ENCODE data around the gene GNG8. TPM values are rescaled to one million over a fixed set of nuclear protein-coding genes. Genes with fewer than 3 reads are reported as not detected.

The GNG8 gene
- total RNA-seq, 2 experiments from 2014 or later = not detected

GRCh38 chr19:46605356-46605821 is 30.6 kb downstream of the GNG8 start:
- CTCF ChIA-PET = interaction anchor here (1.7 to 1.8 kb wide), 2 partner anchors 9 to 57 kb away, joined by 4 to 5 read pairs; no protein-coding TSS in a partner anchor
- H3K4me3 Mint-ChIP-seq = peak overlapping the region; percentile 42
- no peak for ATAC-seq (ENCODE audit: poor library complexity)
- H3K27me3 Mint-ChIP-seq = no peaks in the 10 kb centered on the region
- H3K36me3 ChIP-seq (ENCODE audit: insufficient read depth, low read length) = peaks cover 56% of the 10 kb centered on the region
- no peak for TF ChIP-seq CTCF (IDR thresholded peaks at IDR 0.05)
- DNase-seq = peak in 1 of 14 experiments; percentile 12
- peaks cover 69% of the 10 kb centered on the region for H3K4me1 Mint-ChIP-seq (ENCODE audit: low read depth)
- H3K27ac Mint-ChIP-seq = peak overlapping the region; percentile 55
- H3K27ac ChIP-seq (ENCODE audit: low read depth in 1 of 2, low read length in 2 of 2) = no peak overlapping the region
- no peaks in the 10 kb centered on the region for H3K9me3 Mint-ChIP-seq
- no peaks in the 10 kb centered on the region for H3K27me3 ChIP-seq (ENCODE audit: control insufficient read depth in 1 of 2, insufficient read depth in 2 of 2, low read length in 2 of 2)
- no peaks in the 10 kb centered on the region for H3K9me3 ChIP-seq (ENCODE audit: control insufficient read depth in 1 of 2, insufficient read depth in 1 of 2, low read length in 2 of 2)
- H3K4me1 ChIP-seq (ENCODE audit: insufficient read depth, low read length) = peaks cover 64% of the 10 kb centered on the region
- peaks cover 72% of the 10 kb centered on the region for H3K36me3 Mint-ChIP-seq (ENCODE audit: low read depth)
- intact Hi-C loops (cut with DNase I, micrococcal nuclease) = loop anchor here in 1 of 2 experiments (10.0 kb wide), 2 partner anchors 429 to 669 kb away; partner anchors contain the start of gene INAFM1
- POLR2A ChIA-PET = interaction anchor here (1.2 to 1.3 kb wide), 3 partner anchors 9 to 56 kb away, joined by 3 to 4 read pairs (median 4); partner anchors contain the start of gene DACT3
- no peak overlapping the region for H3K4me3 ChIP-seq (ENCODE audit: low read length)

GRCh38 chr19:46604781-46605355 is 31.1 kb downstream of the GNG8 start:
- Mint-ChIP-seq H3K4me3 (peak overlapping the region; percentile 42), H3K27me3 (no peaks in the 10 kb centered on the region), H3K9me3 (no peaks in the 10 kb centered on the region), H3K4me1 (ENCODE audit: low read depth) (peaks cover 69% of the 10 kb centered on the region), H3K27ac (peak overlapping the region; percentile 55), H3K36me3 (ENCODE audit: low read depth) (peaks cover 69% of the 10 kb centered on the region)
- ATAC-seq (ENCODE audit: poor library complexity) = no peak
- Histone ChIP-seq H3K4me1 (ENCODE audit: insufficient read depth, low read length) (peaks cover 64% of the 10 kb centered on the region), H3K9me3 (ENCODE audit: control insufficient read depth in 1 of 2, insufficient read depth in 1 of 2, low read length in 2 of 2) (no peaks in the 10 kb centered on the region), H3K27ac (ENCODE audit: low read depth in 1 of 2, low read length in 2 of 2) (no peak overlapping the region), H3K4me3 (ENCODE audit: low read length) (no peak overlapping the region), H3K36me3 (ENCODE audit: insufficient read depth, low read length) (peaks cover 50% of the 10 kb centered on the region), H3K27me3 (ENCODE audit: control insufficient read depth in 1 of 2, insufficient read depth in 2 of 2, low read length in 2 of 2) (no peaks in the 10 kb centered on the region)
- DNase-seq = no peak
- ChIA-PET CTCF (interaction anchor here (1.7 kb wide), 1 partner anchor 9 kb away, joined by 4 read pairs; no protein-coding TSS in a partner anchor), POLR2A (interaction anchor here (1.2 to 1.3 kb wide), 2 partner anchors 9 to 57 kb away, joined by 3 to 4 read pairs; partner anchors contain the start of gene DACT3)
- intact Hi-C loops (cut with DNase I, micrococcal nuclease) = loop anchor here in 1 of 2 experiments (5.0 to 10.0 kb wide), 4 partner anchors 142 to 670 kb away; partner anchors contain the start of genes AP2S1, FKRP, INAFM1 and STRN4
- no peak for TF ChIP-seq CTCF (IDR thresholded peaks at IDR 0.05)

- H3K4me1 ChIP-seq (ENCODE audit: insufficient read depth, low read length) = peaks cover 58% of the 10 kb centered on the region
- DNase-seq (peak in 1 of 14 experiments; percentile 20), ATAC-seq (ENCODE audit: poor library complexity) (no peak)
- ChIA-PET CTCF (interaction anchor here (1.7 to 4.4 kb wide), 2 partner anchors 10 to 58 kb away, joined by 4 to 33 read pairs; partner anchors contain the start of gene DACT3), POLR2A (interaction anchor here (1.4 to 5.0 kb wide), 2 partner anchors 9 to 13 kb away, joined by 4 to 215 read pairs; no protein-coding TSS in a partner anchor)
- Mint-ChIP-seq H3K9me3 (no peaks in the 10 kb centered on the region), H3K27me3 (no peaks in the 10 kb centered on the region), H3K4me1 (ENCODE audit: low read depth) (peaks cover 61% of the 10 kb centered on the region), H3K27ac (peak overlapping the region; percentile 100), H3K36me3 (ENCODE audit: low read depth) (peaks cover 58% of the 10 kb centered on the region), H3K4me3 (peak overlapping the region; percentile 95)
- no peak overlapping the region for H3K4me3 ChIP-seq (ENCODE audit: low read length)
- H3K27me3 ChIP-seq (ENCODE audit: control insufficient read depth in 1 of 2, insufficient read depth in 2 of 2, low read length in 2 of 2) = no peaks in the 10 kb centered on the region
- TF ChIP-seq CTCF (IDR thresholded peaks at IDR 0.05) = no peak
- H3K9me3 ChIP-seq (ENCODE audit: control insufficient read depth in 1 of 2, insufficient read depth in 1 of 2, low read length in 2 of 2) = no peaks in the 10 kb centered on the region
- intact Hi-C loops (cut with DNase I, micrococcal nuclease) = loop anchor here in 1 of 2 experiments (5.0 to 10.0 kb wide), 4 partner anchors 144 to 671 kb away; partner anchors contain the start of genes AP2S1, FKRP, INAFM1 and STRN4
- peaks cover 40% of the 10 kb centered on the region for H3K36me3 ChIP-seq (ENCODE audit: insufficient read depth, low read length)
- peak overlapping the region in 1 of 2 donors; percentile 48 for H3K27ac ChIP-seq (ENCODE audit: low read depth in 1 of 2, low read length in 2 of 2)
Measured at GRCh38 chr19:46603752-46604231, 32.2 kb downstream of the GNG8 start.
